Karpas-422 (cell line): ENCODE data around the gene SLC5A6. TPM values are rescaled to one million over a fixed set of nuclear protein-coding genes. Genes with fewer than 3 reads are reported as not detected.
A peak's percentile ranks its signal among the peaks of the same experiment; 100 is the strongest.

Source experiments
- DNase-seq: peaks from one replicate; pipeline ENCODE4 v3.0.0-alpha.2; 2015
- H2AFZ ChIP-seq: fragments of 200-600 bp; sonication (generic); 2 replicates; pipeline ENCODE4 v1.6.1; 2014; ENCODE audit warnings: antibody characterized with exemption, low read length, mixed read lengths
- H3K27ac ChIP-seq: fragments of 200-600 bp; sonication (generic); 2 replicates; pipeline ENCODE4 v1.5.1; 2014; ENCODE audit warnings: mild to moderate bottlenecking, low read length, moderate library complexity
- H3K27me3 ChIP-seq: fragments of 200-600 bp; sonication (generic); 2 replicates; pipeline ENCODE4 v1.6.1; 2014; ENCODE audit warnings: low read length, mixed read lengths
- H3K36me3 ChIP-seq: fragments of 200-600 bp; sonication (generic); 2 replicates; pipeline ENCODE4 v1.6.1; 2014; ENCODE audit warnings: low read length, mixed read lengths; ENCODE audit not compliant: insufficient read depth
- H3K4me1 ChIP-seq: fragments of 200-600 bp; sonication (generic); 2 replicates; pipeline ENCODE4 v1.6.1; 2014; ENCODE audit warnings: mild to moderate bottlenecking, low read length, mixed read lengths
- H3K4me2 ChIP-seq: fragments of 200-600 bp; sonication (generic); 2 replicates; pipeline ENCODE4 v1.6.1; 2014; ENCODE audit warnings: low read length, low read depth, mild to moderate bottlenecking; ENCODE audit not compliant: poor library complexity, severe bottlenecking
- H3K4me3 ChIP-seq: fragments of 200-600 bp; sonication (generic); 2 replicates; pipeline ENCODE4 v1.5.1; 2014; ENCODE audit warnings: mild to moderate bottlenecking, antibody characterized with exemption, low read length, mixed read lengths
- H3K79me2 ChIP-seq: fragments of 200-600 bp; sonication (generic); 2 replicates; pipeline ENCODE4 v1.6.1; 2014; ENCODE audit warnings: mild to moderate bottlenecking, low read length, mixed read lengths
- H3K9ac ChIP-seq: fragments of 200-600 bp; sonication (generic); 2 replicates; pipeline ENCODE4 v1.6.0; 2014; ENCODE audit warnings: low read length
- H3K9me2 ChIP-seq: fragments of 200-600 bp; sonication (generic), shearing (Covaris generic); replicated peaks from 2 replicates; pipeline ENCODE4 v1.6.0; 2014; ENCODE audit warnings: mild to moderate bottlenecking, low read length, moderate library complexity; ENCODE audit not compliant: insufficient read depth
- H3K9me3 ChIP-seq: fragments of 300-700, 200-600 bp; sonication (generic); 2 replicates; pipeline ENCODE4 v1.6.1; 2014; ENCODE audit warnings: low read length, mixed read lengths
- H4K20me1 ChIP-seq: fragments of 200-600 bp; sonication (generic); 2 replicates; pipeline ENCODE4 v1.6.1; 2014; ENCODE audit warnings: mild to moderate bottlenecking, antibody characterized with exemption, low read length, low read depth; ENCODE audit not compliant: insufficient read depth
- total RNA-seq: library from RNA; depleted of rRNA; stranded (reverse); fragments of >200 nt; shearing (Covaris generic); gene quantifications from 2 replicates; pipeline ENCODE4 v1.2.3, GENCODE V29; 2014; ENCODE audit warnings: low replicate concordance

SLC5A6 gene
- total RNA-seq, 1 experiment from 2014 or later, result 38.4 TPM

GRCh38 chr2:27250652-27251379 lies 38.7 kb upstream of the SLC5A6 start:
- DNase-seq, result no peak
- Histone ChIP-seq H3K27ac (no peak overlapping the region), H3K4me3 (no peak overlapping the region), H3K4me2 (no peak overlapping the region), H3K79me2 (no peaks in the 10 kb centered on the region), H4K20me1 (no peaks in the 10 kb centered on the region), H3K9me3 (no peaks in the 10 kb centered on the region), H3K9ac (no peak overlapping the region), H2AFZ (no peak overlapping the region), H3K27me3 (no peaks in the 10 kb centered on the region), H3K4me1 (peaks cover 19% of the 10 kb centered on the region), H3K9me2 (no peaks in the 10 kb centered on the region), H3K36me3 (no peaks in the 10 kb centered on the region)

GRCh38 chr2:27249891-27250651 lies 38.0 kb upstream of the SLC5A6 start:
- Histone ChIP-seq H4K20me1 (no peaks in the 10 kb centered on the region), H3K9me3 (no peaks in the 10 kb centered on the region), H3K4me3 (no peak overlapping the region), H3K27me3 (no peaks in the 10 kb centered on the region), H3K4me2 (no peak overlapping the region), H3K4me1 (peaks cover 19% of the 10 kb centered on the region), H3K36me3 (no peaks in the 10 kb centered on the region), H3K27ac (no peak overlapping the region), H3K9me2 (no peaks in the 10 kb centered on the region), H3K9ac (no peak overlapping the region), H2AFZ (peak overlapping the region; percentile 12; the same call in 1 of the 2 replicates), H3K79me2 (no peaks in the 10 kb centered on the region)
- peak; percentile 90 for DNase-seq

- Histone ChIP-seq H3K27me3 (no peaks in the 10 kb centered on the region), H4K20me1 (no peaks in the 10 kb centered on the region), H3K79me2 (no peaks in the 10 kb centered on the region), H3K36me3 (0 out of 2 replicates have a peak, but pooled peaks cover 3% of the 10 kb centered on the region), H3K9ac (no peak overlapping the region), H3K4me2 (no peak overlapping the region), H3K9me2 (no peaks in the 10 kb centered on the region), H3K9me3 (no peaks in the 10 kb centered on the region), H2AFZ (no peak overlapping the region), H3K4me3 (no peak overlapping the region), H3K4me1 (peaks cover 19% of the 10 kb centered on the region), H3K27ac (no peak overlapping the region)
- DNase-seq, result no peak
Measured at GRCh38 chr2:27249159-27249890, 37.3 kb upstream of the SLC5A6 start.

- Histone ChIP-seq H3K9ac (no peak overlapping the region), H3K27me3 (no peaks in the 10 kb centered on the region), H3K36me3 (peaks cover 17% of the 10 kb centered on the region), H2AFZ (no peak overlapping the region), H3K79me2 (no peaks in the 10 kb centered on the region), H3K27ac (no peak overlapping the region), H3K9me3 (no peaks in the 10 kb centered on the region), H3K4me1 (peaks cover 19% of the 10 kb centered on the region), H3K4me2 (no peak overlapping the region), H4K20me1 (no peaks in the 10 kb centered on the region), H3K4me3 (no peak overlapping the region), H3K9me2 (no peaks in the 10 kb centered on the region)
- DNase-seq, result no peak
Measured at GRCh38 chr2:27247893-27248292, 35.8 kb upstream of the SLC5A6 start.

GRCh38 chr2:27245626-27246025 lies 33.6 kb upstream of the SLC5A6 start:
- no peak for DNase-seq
- Histone ChIP-seq H3K4me3 (no peak overlapping the region), H4K20me1 (no peaks in the 10 kb centered on the region), H3K9me3 (no peaks in the 10 kb centered on the region), H3K36me3 (peaks cover 27% of the 10 kb centered on the region), H2AFZ (no peak overlapping the region), H3K9ac (no peak overlapping the region), H3K79me2 (no peaks in the 10 kb centered on the region), H3K9me2 (no peaks in the 10 kb centered on the region), H3K27me3 (no peaks in the 10 kb centered on the region), H3K27ac (no peak overlapping the region), H3K4me2 (no peak overlapping the region), H3K4me1 (peaks cover 4% of the 10 kb centered on the region)

- H4K20me1 ChIP-seq, result no peaks in the 10 kb centered on the region
- peaks cover 30% of the 10 kb centered on the region for H3K36me3 ChIP-seq
- no peaks in the 10 kb centered on the region for H3K9me2 ChIP-seq
- DNase-seq, result no peak
- H3K4me2 ChIP-seq, result no peak overlapping the region
- no peak overlapping the region for H3K4me3 ChIP-seq
- H3K9ac ChIP-seq, result no peak overlapping the region
- no peaks in the 10 kb centered on the region for H3K4me1 ChIP-seq
- no peaks in the 10 kb centered on the region for H3K27me3 ChIP-seq
- H2AFZ ChIP-seq, result no peak overlapping the region
- no peaks in the 10 kb centered on the region for H3K79me2 ChIP-seq
- no peak overlapping the region for H3K27ac ChIP-seq
- no peaks in the 10 kb centered on the region for H3K9me3 ChIP-seq
Measured at GRCh38 chr2:27245116-27245515, 33.0 kb upstream of the SLC5A6 start.

GRCh38 chr2:27243391-27244130 lies 31.5 kb upstream of the SLC5A6 start:
- Histone ChIP-seq H2AFZ (no peak overlapping the region), H3K4me2 (no peak overlapping the region), H3K27ac (no peak overlapping the region), H3K9me2 (no peaks in the 10 kb centered on the region), H3K4me1 (no peaks in the 10 kb centered on the region), H3K4me3 (no peak overlapping the region), H4K20me1 (no peaks in the 10 kb centered on the region), H3K79me2 (no peaks in the 10 kb centered on the region), H3K36me3 (peaks cover 41% of the 10 kb centered on the region), H3K9me3 (no peaks in the 10 kb centered on the region), H3K9ac (no peak overlapping the region), H3K27me3 (no peaks in the 10 kb centered on the region)
- no peak for DNase-seq
